T47D (cell line): ENCODE results near the gene LHFPL2.

Source experiments
- DNase-seq, 2 experiments: peaks; one replicate each; pipeline versions ENCODE4 v3.0.0 to v3.0.0-alpha.2; 2011 to 2012; ENCODE audit warnings: low read depth in 1 of 2, low spot score in 1 of 2
- JUND ChIP-seq: IDR thresholded peaks from 2 replicates; pipeline ENCODE4 v1.6.1; 2012; ENCODE audit warnings: low read depth
- in situ Hi-C: cut with HindIII; loops from 2 replicates; pipeline ENCODE4 v1.10.0; 2016; ENCODE audit warnings: low sequenced_read_pairs, low pct_unique_long_range_greater_than_20kb

The LHFPL2 gene

DNA sequence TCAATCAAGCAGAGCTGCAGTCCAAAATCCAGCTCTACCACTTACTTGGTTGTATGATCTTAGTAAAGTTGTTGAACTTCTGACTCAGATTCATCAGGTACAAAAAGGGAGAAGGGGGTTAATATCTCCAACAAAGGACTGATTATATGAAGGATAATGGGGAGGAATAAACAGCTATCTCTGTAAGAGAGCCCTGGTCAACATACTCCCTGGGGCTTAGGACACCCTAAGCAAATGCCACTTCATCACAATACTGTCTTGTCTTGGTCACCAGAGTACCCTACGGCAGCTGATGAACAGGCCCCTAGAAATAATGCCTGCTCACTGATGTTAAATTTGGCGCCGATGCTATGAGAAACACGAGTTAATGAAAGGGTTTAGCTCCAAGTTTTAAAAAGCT, 34.8 kb downstream of the LHFPL2 start:
- TF ChIP-seq JUND, result no peak
- DNase-seq, result no peak
- in situ Hi-C loops, result no loop called here

DNA sequence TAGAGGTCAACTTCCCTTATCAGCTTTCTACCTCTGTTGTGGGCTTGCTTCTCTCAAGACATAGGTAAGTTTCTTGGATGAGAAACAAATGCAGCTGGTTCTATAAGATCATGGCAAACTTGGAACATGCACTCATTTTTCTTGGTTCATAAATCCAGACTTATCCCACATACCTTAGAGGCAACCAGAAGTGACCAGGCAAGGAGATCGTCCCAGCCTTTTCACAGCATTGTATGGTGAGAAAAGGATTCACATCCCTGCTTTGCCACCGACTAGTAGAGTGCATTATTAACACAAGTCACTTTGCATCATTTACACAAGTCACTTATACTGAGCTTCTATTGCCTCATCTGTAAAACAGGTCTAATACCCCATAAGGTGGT, 35.4 kb downstream of the LHFPL2 start:
- no peak for TF ChIP-seq JUND
- in situ Hi-C loops, result no loop called here
- no peak for DNase-seq

- no peak for DNase-seq
- in situ Hi-C loops, result no loop called here
- no peak for TF ChIP-seq JUND
These were observed 36.1 kb downstream of the LHFPL2 start for GRCh38 chr5:78612227-78613150.

- TF ChIP-seq JUND, result no peak
- in situ Hi-C loops, result no loop called here
- no peak for DNase-seq
These were observed 37.4 kb downstream of the LHFPL2 start for GRCh38 chr5:78611126-78611605.

GRCh38 chr5:78610636-78611035, 37.9 kb downstream of the LHFPL2 start:
- no peak for TF ChIP-seq JUND
- in situ Hi-C loops, result no loop called here
- DNase-seq, result no peak

- no peak for DNase-seq
- TF ChIP-seq JUND, result no peak
- in situ Hi-C loops, result no loop called here
These were observed 38.4 kb downstream of the LHFPL2 start for GRCh38 chr5:78610163-78610583.

DNA sequence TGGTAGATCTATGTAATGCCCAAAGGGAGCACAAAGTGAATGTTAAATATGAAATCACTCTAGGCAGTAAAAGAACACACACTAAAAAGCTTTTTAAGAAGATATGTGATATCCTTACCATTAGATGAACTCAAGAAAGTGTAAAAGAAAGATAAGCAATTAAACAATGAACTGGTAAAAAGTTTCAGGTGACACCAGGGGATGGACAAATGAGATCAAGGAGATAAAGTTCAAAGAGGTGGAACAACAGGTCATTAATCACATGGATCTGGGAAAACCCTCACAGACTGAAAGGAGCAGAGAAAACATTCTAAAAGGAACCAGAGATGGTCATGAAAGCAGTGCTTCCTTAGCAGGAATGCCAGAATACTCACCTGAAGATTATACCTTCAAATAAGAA, 40.7 kb downstream of the LHFPL2 start:
- no peak for DNase-seq
- no peak for TF ChIP-seq JUND
- in situ Hi-C loops, result no loop called here

DNA sequence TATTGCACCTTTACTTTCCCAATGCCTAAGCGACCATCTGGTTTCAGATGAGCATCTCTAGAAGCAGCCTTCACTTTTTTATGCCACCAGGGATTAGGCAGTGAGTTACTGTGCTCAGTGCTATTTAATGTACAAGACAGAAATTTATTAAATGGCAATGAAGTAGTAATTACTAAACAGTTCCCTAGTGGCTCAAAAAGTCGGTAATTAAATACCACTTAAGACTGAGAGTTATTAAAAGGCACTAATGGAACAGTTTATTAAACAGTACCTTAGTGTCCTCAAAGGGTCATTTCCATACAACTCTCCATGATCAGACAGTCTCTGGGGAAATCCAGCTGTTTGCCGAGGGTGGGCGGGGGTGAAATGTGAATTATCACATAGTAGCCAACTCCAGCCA, 42.3 kb downstream of the LHFPL2 start:
- no peak for DNase-seq
- TF ChIP-seq JUND, result no peak
- in situ Hi-C loops, result no loop called here

GRCh38 chr5:78605611-78606010, 43.0 kb downstream of the LHFPL2 start:
- DNase-seq, result no peak
- TF ChIP-seq JUND, result no peak
- in situ Hi-C loops, result no loop called here

DNA sequence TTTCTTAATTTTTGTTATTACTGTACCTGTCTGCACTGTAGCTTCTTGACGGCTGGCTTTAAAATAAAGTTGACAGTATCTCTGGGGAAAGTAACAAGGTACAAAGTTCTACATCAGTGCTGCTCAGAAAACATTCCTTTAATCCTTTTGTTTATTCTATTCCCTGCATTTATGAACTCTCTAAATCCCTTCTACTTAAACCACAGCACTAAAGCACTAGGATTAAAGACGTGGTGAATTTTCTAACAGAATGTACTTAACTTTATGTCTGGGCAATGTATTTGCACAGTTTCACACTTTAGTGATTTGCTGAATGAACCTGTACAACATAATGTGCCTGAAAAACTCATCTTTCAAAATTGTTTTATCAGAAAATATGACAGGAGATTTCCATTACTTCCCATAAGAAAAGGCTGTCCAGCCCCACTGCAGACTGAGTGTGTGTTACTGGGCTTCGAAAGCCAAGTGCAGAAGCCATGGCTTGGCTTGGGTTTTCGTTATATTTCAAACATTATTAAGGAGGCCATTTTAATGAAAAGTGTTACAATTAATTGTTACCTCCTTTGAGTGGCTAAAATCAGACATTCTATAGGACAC, 43.8 kb downstream of the LHFPL2 start:
- in situ Hi-C loops, result no loop called here
- DNase-seq, result no peak
- no peak for TF ChIP-seq JUND

DNA sequence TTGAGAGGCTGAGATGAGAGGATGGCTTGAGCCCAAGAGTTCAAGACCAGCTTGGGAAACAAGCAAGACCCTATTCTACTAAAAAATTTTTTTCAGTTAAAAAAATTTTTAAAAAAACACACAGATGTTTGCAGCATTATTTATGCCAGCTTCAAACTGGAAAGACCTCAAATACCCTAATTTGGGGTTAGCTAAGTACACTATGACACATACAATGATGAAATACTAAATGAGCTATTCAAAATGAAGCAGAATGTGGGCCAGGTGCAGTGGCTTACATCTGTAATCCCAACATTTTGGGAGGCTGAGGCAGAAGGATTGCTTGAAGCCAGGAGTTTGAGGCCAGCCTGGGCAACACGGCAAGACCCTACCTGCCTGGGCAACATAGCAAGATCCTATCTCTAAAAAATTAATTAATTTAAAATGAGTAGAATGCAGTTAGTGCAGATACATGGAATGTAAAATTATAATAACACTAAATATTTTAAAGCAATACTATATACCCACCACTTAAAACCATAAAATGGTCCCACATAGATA, 44.9 kb downstream of the LHFPL2 start:
- no peak for DNase-seq
- in situ Hi-C loops, result no loop called here
- TF ChIP-seq JUND, result no peak

DNA sequence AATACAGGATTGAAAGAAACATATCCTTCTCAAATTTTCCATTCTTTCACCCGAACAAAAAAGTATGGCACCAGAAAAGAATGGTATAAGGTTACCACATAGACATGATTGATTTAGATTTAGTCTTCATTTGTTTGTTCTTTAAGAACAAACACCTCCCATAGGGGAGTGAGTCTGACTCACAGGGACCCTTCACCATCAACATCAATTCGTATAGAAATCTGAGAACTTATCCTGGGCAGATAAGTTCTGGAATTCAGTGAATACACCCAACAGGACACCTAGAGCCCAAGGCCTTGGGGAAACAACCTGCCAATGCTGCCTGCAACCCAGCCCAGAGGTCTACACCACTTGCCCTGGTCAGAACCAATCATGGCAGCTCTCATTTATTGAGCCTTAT, 46.2 kb downstream of the LHFPL2 start:
- in situ Hi-C loops, result no loop called here
- no peak for TF ChIP-seq JUND
- no peak for DNase-seq

DNA sequence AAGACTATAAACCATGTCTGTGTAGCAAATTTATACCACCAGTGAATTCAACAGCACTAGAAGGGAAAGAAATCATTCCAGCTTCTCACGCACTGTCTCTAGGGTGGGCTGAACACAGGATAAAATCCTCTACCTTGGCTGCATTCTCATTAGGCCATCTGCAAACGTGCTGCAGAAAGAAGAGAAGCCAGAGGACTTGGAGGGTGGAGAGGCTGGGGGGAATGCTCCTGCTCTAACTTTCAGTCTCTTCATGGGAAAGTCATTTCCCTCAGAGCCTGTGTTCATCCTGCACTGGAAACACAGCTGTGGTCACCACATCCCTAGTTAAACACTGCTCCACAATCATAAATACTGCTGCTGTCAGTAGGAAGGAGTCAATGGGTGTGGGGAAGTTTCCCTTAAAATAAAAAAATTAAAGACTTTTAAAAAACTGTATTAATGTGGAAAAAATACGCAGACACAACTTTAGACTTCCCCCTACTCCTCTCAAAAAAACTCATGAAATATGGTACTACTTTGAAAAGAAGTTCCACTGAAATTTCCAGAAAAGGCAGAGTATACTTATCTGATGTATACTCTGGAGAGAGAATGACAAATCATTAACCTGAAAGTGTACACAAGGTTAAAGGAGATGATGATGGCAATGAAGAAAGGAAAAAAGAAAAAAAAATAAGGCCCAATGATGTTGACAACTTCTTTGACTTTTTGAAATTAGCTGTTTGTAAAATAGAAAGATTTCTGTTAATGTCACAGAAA, 46.8 kb downstream of the LHFPL2 start:
- TF ChIP-seq JUND, result no peak
- in situ Hi-C loops, result no loop called here
- no peak for DNase-seq
